Lower leg skin (tissue), 3 donors: ENCODE measurements around the gene MCM5.

Source experiments
- POLR2A ChIP-seq, 2 donors: fragments of 450-650 bp; IDR thresholded peaks; one replicate each; pipeline ENCODE4 v1.6.1; 2016 to 2017; ENCODE audit warnings: antibody characterized with exemption in 2 of 2, mild to moderate bottlenecking in 1 of 2, moderate library complexity in 1 of 2
- TF ChIP-seq, protein P1 (sequence below), 3 donors: fragments of 450-650 bp; IDR thresholded peaks; one replicate each; pipeline ENCODE4 v1.5.1; 2016; ENCODE audit warnings: antibody characterized with exemption in 3 of 3, mild to moderate bottlenecking in 3 of 3, moderate library complexity in 2 of 3

DNA sequence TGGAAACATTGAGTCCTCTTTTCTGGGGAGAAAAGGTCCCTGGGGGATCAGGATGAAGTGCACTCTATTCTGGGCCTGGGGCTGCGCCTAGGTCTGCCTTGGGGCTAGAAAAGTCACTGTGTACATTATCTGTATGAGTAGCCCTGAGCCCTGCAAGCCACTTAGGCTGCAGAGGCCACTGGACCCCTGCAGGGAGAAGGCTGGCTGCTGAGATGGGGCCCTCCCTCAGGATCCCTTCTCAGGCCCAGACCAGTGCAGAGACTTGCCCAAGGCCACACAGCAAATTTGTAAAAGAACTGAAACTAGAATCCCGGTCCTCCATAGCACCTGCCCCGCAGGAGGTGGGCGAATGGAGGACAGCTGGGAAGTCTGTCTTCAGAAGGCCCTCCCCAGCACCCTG lies 45.9 kb upstream of the MCM5 start:
- TF ChIP-seq, protein P1, sequence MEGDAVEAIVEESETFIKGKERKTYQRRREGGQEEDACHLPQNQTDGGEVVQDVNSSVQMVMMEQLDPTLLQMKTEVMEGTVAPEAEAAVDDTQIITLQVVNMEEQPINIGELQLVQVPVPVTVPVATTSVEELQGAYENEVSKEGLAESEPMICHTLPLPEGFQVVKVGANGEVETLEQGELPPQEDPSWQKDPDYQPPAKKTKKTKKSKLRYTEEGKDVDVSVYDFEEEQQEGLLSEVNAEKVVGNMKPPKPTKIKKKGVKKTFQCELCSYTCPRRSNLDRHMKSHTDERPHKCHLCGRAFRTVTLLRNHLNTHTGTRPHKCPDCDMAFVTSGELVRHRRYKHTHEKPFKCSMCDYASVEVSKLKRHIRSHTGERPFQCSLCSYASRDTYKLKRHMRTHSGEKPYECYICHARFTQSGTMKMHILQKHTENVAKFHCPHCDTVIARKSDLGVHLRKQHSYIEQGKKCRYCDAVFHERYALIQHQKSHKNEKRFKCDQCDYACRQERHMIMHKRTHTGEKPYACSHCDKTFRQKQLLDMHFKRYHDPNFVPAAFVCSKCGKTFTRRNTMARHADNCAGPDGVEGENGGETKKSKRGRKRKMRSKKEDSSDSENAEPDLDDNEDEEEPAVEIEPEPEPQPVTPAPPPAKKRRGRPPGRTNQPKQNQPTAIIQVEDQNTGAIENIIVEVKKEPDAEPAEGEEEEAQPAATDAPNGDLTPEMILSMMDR (IDR thresholded peaks at IDR 0.05), result no peak
- no peak for TF ChIP-seq POLR2A (IDR thresholded peaks at IDR 0.05)
